GM12878 (cell line): ENCODE measurements around the gene WWOX. TPM values are rescaled to one million over a fixed set of nuclear protein-coding genes. Genes with fewer than 3 reads are reported as not detected.

ENCODE experiments used
- ATAC-seq: fragments of 200-7000 bp; cut with Tn5 transposase; 3 replicates; pipeline ENCODE4 v1.9.1; 2020; ENCODE audit warnings: mild to moderate bottlenecking, moderate library complexity
- BruUV-seq: library from RNA; stranded (reverse); fragments of 400-500 nt; replicated peaks from 2 replicates; lab custom pipeline; 2021; lab: Mats Ljungman, UMichigan
- CTCF ChIA-PET: fragments of 300-600 bp; sonication (Branson Sonifier 250); formaldehyde crosslinking; extraction: SDS; loops from one replicate; lab custom pipeline; 2021; ENCODE audit warnings: inconsistent platforms; lab: Yijun Ruan, JAX
- POLR2A ChIA-PET: fragments of 350-600 bp; formaldehyde crosslinking; extraction: SDS; loops from one replicate; lab custom pipeline; 2021; ENCODE audit warnings: inconsistent platforms; lab: Charles Lee
- RAD21 ChIA-PET: fragments of 300-600 bp; sonication (Branson Sonifier 250); formaldehyde crosslinking; loops from one replicate; lab custom pipeline; 2023; ENCODE audit warnings: antibody characterized with exemption; ENCODE audit not compliant: unreplicated experiment; lab: Charles Lee
- SMC1A ChIA-PET: fragments of 300-600 bp; sonication (Branson Sonifier 250); formaldehyde crosslinking; loops from one replicate; lab custom pipeline; 2023; ENCODE audit not compliant: unreplicated experiment, uncharacterized antibody; lab: Charles Lee
- DNase-seq: peaks from one replicate; pipeline ENCODE4 v3.0.0-alpha.2; 2011; ENCODE audit warnings: low read depth, low spot score
- FAIRE-seq: peaks from 3 replicates; lab custom pipeline; 2011; peaks lifted over from hg19 to GRCh38; lab: Jason Lieb, UNC
- H2AFZ ChIP-seq: 2 replicates; pipeline ENCODE4 v1.6.0; 2011; ENCODE audit warnings: low read depth, low read length, control low read depth; ENCODE audit not compliant: control insufficient read depth
- H3K27ac ChIP-seq: 2 replicates; pipeline ENCODE4 v1.5.1; 2011; ENCODE audit warnings: control low read depth; ENCODE audit not compliant: control insufficient read depth, insufficient read depth
- H3K27me3 ChIP-seq, 2 experiments: replicated peaks in 1 of 2; 2 replicates each; pipeline versions ENCODE4 v1.6.0 to v1.6.1; 2011; ENCODE audit warnings: low read length in 1 of 2; ENCODE audit not compliant: control insufficient read depth in 2 of 2, insufficient read depth in 2 of 2
- H3K36me3 ChIP-seq, 2 experiments: 2 replicates each; pipeline ENCODE4 v1.5.1; 2011; ENCODE audit warnings: low read length in 1 of 2; ENCODE audit not compliant: control insufficient read depth in 2 of 2, insufficient read depth in 2 of 2
- H3K4me1 ChIP-seq: 2 replicates; pipeline ENCODE4 v1.6.1; 2011; ENCODE audit warnings: mild to moderate bottlenecking, low read length, moderate library complexity, mixed read lengths; ENCODE audit not compliant: control insufficient read depth, insufficient read depth
- H3K4me2 ChIP-seq: 2 replicates; pipeline ENCODE4 v1.6.0; 2011; ENCODE audit warnings: control low read depth; ENCODE audit not compliant: control insufficient read depth, insufficient read depth
- H3K4me3 ChIP-seq: fragments of 200-600 bp; sonication (generic); 2 replicates; pipeline ENCODE4 v1.5.1; 2016
- H3K79me2 ChIP-seq: 2 replicates; pipeline ENCODE4 v1.6.0; 2011; ENCODE audit warnings: low read length; ENCODE audit not compliant: control insufficient read depth, insufficient read depth
- H3K9ac ChIP-seq: 2 replicates; pipeline ENCODE4 v1.8.0; 2011; ENCODE audit warnings: low read length, control low read depth, mixed read lengths; ENCODE audit not compliant: control insufficient read depth, insufficient read depth
- H3K9me3 ChIP-seq: replicated peaks from 3 replicates; pipeline ENCODE4 v1.5.1; 2011; ENCODE audit warnings: mild to moderate bottlenecking, low read length; ENCODE audit not compliant: control insufficient read depth, insufficient read depth
- H4K20me1 ChIP-seq: 2 replicates; pipeline ENCODE4 v1.6.0; 2011; ENCODE audit not compliant: control insufficient read depth, insufficient read depth
- BACH1 ChIP-seq: fragments of 450-650 bp; IDR thresholded peaks from 2 replicates; pipeline ENCODE4 v1.6.1; 2017; ENCODE audit warnings: mild to moderate bottlenecking, borderline replicate concordance
- KAT2A ChIP-seq: conservative IDR thresholded peaks from 2 replicates; pipeline ENCODE4 v1.6.1; 2011; ENCODE audit warnings: low read depth, low read length; ENCODE audit not compliant: control insufficient read depth
- MEF2A ChIP-seq: IDR thresholded peaks from 2 replicates; pipeline ENCODE4 v1.6.1; 2011; ENCODE audit warnings: low read depth, mild to moderate bottlenecking, low read length, moderate library complexity; ENCODE audit not compliant: insufficient read depth
- MYC ChIP-seq: IDR thresholded peaks from 2 replicates; pipeline ENCODE4 v1.6.1; 2011; ENCODE audit warnings: mild to moderate bottlenecking, low read length, moderate library complexity, inconsistent platforms; ENCODE audit not compliant: insufficient read depth, insufficient replicate concordance, insufficient read length, severe bottlenecking
- NR2C1 ChIP-seq: fragments of 450-650 bp; IDR thresholded peaks from 2 replicates; pipeline ENCODE4 v1.6.1; 2017; ENCODE audit warnings: antibody characterized with exemption, mild to moderate bottlenecking, moderate library complexity
- POU2F2 ChIP-seq: IDR thresholded peaks from 3 replicates; pipeline ENCODE4 v1.6.1; 2011; ENCODE audit warnings: low read depth, mild to moderate bottlenecking, low read length, borderline replicate concordance
- SIX5 ChIP-seq: IDR thresholded peaks from 2 replicates; pipeline ENCODE4 v1.6.1; 2011; ENCODE audit warnings: mild to moderate bottlenecking, low read depth, low read length, moderate library complexity; ENCODE audit not compliant: severe bottlenecking
- TCF3 ChIP-seq: IDR thresholded peaks from 2 replicates; pipeline ENCODE4 v1.6.1; 2012; ENCODE audit warnings: low read depth, mild to moderate bottlenecking, low read length, borderline replicate concordance; ENCODE audit not compliant: insufficient read depth
- TCF7 ChIP-seq: IDR thresholded peaks from 2 replicates; pipeline ENCODE4 v1.6.1; 2014; ENCODE audit warnings: antibody characterized with exemption, borderline replicate concordance
- ZNF622 ChIP-seq: fragments of 450-650 bp; IDR thresholded peaks from 2 replicates; pipeline ENCODE4 v1.6.1; 2017; ENCODE audit warnings: mild to moderate bottlenecking, inconsistent platforms
- WGBS: methylation state at CpG from one replicate; pipeline ENCODE4 v1.1.6; 2016; ENCODE audit warnings: low lambda C conversion rate; ENCODE audit not compliant: insufficient replicate concordance, insufficient coverage; ENCODE audit errors: missing lambda C conversion rate; 5-methylcytosine and 5-hydroxymethylcytosine counted together
- in situ Hi-C: fragments of 300-500 bp; cut with MboI; formaldehyde crosslinking; loops from 9 replicates; pipeline ENCODE4 v1.14.3; 2018; ENCODE audit warnings: mixed read lengths
- intact Hi-C: fragments of 100-400 bp; cut with micrococcal nuclease; formaldehyde crosslinking; loops from one replicate; pipeline ENCODE4 v1.14.2; 2022; ENCODE audit not compliant: unreplicated experiment
- polyA plus RNA-seq, 11 experiments: library from polyadenylated mRNA; depleted of rRNA in 4 of 11; unstranded in 6 of 11; stranded (reverse) in 5 of 11; fragments of >200 nt; fragmentation: Nextera tagmentation in 4 of 11; fragmentation: Illumina TruSeq in 1 of 11; extraction: Ambion mirVana in 4 of 11; extraction: Trizol in 1 of 11; gene quantifications; 1 replicate in 1 of 11; 2 replicates in 10 of 11; pipeline versions ENCODE4 v1.2.1 to v1.2.3, GENCODE V29; 2011 to 2016; ENCODE audit warnings: inconsistent platforms in 2 of 11, missing spikeins in 2 of 11, low read depth in 1 of 11
- total RNA-seq, 4 experiments: library from RNA; depleted of rRNA in 3 of 4; stranded (reverse); fragments of >200 nt in 3 of 4; fragmentation: Illumina TruSeq in 1 of 4; extraction: Trizol in 1 of 4; gene quantifications; 2 replicates each; pipeline versions ENCODE4 v1.2.1 to v1.2.3, GENCODE V29; 2013 to 2021
- TF ChIP-seq, protein P1 (sequence below): fragments of 450-650 bp; IDR thresholded peaks from 2 replicates; pipeline ENCODE4 v1.6.1; 2017; ENCODE audit warnings: low read depth, mild to moderate bottlenecking, moderate library complexity
- TF ChIP-seq, protein P2 (sequence below): fragments of 450-650 bp; IDR thresholded peaks from 2 replicates; pipeline ENCODE4 v1.6.1; 2017; ENCODE audit warnings: mild to moderate bottlenecking, moderate library complexity

Gene WWOX
- total and polyA plus RNA-seq, 10 of the 15 experiments (the other 5 are each of a cell fraction or from before 2014, with no cell fraction given), result 2.8 to 24.4 (median 17.8) TPM

DNA sequence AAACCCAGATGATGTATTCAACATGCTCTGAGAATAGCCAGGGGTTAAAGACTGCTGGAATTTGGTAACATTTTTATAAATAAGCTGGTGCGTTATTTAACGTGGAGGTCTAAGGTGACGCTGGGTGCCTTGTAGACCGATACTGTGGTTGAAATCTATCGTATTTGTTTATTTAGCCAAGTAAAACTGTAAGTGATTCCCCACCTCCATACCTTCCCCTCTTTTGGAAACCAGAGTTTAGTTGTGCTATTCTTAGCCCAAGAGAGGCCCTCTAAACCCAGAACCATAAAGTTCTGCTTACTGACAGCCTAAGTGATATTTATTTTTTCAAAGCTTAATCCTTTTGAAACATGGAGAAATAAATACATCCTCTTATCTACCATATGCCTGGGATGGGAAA lies 744.5 kb downstream of the WWOX start:
- TF ChIP-seq, protein P1, sequence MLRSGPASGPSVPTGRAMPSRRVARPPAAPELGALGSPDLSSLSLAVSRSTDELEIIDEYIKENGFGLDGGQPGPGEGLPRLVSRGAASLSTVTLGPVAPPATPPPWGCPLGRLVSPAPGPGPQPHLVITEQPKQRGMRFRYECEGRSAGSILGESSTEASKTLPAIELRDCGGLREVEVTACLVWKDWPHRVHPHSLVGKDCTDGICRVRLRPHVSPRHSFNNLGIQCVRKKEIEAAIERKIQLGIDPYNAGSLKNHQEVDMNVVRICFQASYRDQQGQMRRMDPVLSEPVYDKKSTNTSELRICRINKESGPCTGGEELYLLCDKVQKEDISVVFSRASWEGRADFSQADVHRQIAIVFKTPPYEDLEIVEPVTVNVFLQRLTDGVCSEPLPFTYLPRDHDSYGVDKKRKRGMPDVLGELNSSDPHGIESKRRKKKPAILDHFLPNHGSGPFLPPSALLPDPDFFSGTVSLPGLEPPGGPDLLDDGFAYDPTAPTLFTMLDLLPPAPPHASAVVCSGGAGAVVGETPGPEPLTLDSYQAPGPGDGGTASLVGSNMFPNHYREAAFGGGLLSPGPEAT, result no peak
- TF ChIP-seq SIX5, result no peak
- no peak for TF ChIP-seq ZNF622
- TF ChIP-seq BACH1, result no peak
- SMC1A ChIA-PET, result no interaction called here
- no peaks in the 10 kb centered on the region for H3K9me3 ChIP-seq
- RAD21 ChIA-PET, result no interaction called here
- no peak overlapping the region for H2AFZ ChIP-seq
- H3K4me1 ChIP-seq, result no peaks in the 10 kb centered on the region
- in situ Hi-C loops (no loop called here), intact Hi-C loops (no loop called here)
- ATAC-seq, result no peak
- no TSS peak for BruUV-seq
- 74% methylated on average over 5 of the region's 5 CpGs for WGBS
- no peaks in the 10 kb centered on the region for H4K20me1 ChIP-seq
- no peak overlapping the region for H3K9ac ChIP-seq
- FAIRE-seq, result no peak
- no peak for DNase-seq
- no peaks in the 10 kb centered on the region for H3K79me2 ChIP-seq
- POLR2A ChIA-PET, result no interaction called here
- CTCF ChIA-PET, result no interaction called here
- no peak overlapping the region for H3K4me2 ChIP-seq
- no peak overlapping the region for H3K27ac ChIP-seq
- no peak overlapping the region for H3K4me3 ChIP-seq
- H3K36me3 ChIP-seq, result no peaks in the 10 kb centered on the region
- H3K27me3 ChIP-seq, result no peaks in the 10 kb centered on the region

DNA sequence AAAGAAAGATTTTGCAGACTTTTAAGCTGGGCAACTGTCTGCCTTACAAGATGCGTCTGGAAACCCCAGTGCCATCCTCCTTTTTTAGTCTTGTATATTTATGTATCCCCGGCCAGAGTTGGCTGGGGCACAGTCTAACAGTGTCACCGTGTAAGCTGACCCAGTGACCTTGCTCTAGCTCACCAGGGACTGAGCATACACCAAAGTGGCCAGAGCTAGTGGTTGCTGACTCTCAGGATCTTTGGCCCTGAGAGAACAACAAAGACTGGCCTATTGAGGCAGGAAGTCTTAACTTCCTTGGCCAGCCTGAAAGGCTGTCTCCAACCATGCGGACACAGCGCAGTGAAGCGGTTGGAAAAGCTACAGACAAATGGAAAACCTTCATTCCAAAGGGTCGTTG lies 745.2 kb downstream of the WWOX start:
- ChIA-PET CTCF (no interaction called here), POLR2A (no interaction called here), RAD21 (no interaction called here), SMC1A (no interaction called here)
- Histone ChIP-seq H3K4me2 (no peak overlapping the region), H3K79me2 (no peaks in the 10 kb centered on the region), H4K20me1 (no peaks in the 10 kb centered on the region), H2AFZ (no peak overlapping the region), H3K27me3 (no peaks in the 10 kb centered on the region), H3K27ac (no peak overlapping the region), H3K4me1 (no peaks in the 10 kb centered on the region), H3K9ac (no peak overlapping the region), H3K36me3 (no peaks in the 10 kb centered on the region), H3K4me3 (no peak overlapping the region), H3K9me3 (no peaks in the 10 kb centered on the region)
- BruUV-seq, result no TSS peak
- intact Hi-C loops (no loop called here), in situ Hi-C loops (no loop called here)
- DNase-seq (no peak), FAIRE-seq (no peak), ATAC-seq (no peak)
- WGBS, result 36% methylated on average over 7 of the region's 7 CpGs
- TF ChIP-seq, protein P2, sequence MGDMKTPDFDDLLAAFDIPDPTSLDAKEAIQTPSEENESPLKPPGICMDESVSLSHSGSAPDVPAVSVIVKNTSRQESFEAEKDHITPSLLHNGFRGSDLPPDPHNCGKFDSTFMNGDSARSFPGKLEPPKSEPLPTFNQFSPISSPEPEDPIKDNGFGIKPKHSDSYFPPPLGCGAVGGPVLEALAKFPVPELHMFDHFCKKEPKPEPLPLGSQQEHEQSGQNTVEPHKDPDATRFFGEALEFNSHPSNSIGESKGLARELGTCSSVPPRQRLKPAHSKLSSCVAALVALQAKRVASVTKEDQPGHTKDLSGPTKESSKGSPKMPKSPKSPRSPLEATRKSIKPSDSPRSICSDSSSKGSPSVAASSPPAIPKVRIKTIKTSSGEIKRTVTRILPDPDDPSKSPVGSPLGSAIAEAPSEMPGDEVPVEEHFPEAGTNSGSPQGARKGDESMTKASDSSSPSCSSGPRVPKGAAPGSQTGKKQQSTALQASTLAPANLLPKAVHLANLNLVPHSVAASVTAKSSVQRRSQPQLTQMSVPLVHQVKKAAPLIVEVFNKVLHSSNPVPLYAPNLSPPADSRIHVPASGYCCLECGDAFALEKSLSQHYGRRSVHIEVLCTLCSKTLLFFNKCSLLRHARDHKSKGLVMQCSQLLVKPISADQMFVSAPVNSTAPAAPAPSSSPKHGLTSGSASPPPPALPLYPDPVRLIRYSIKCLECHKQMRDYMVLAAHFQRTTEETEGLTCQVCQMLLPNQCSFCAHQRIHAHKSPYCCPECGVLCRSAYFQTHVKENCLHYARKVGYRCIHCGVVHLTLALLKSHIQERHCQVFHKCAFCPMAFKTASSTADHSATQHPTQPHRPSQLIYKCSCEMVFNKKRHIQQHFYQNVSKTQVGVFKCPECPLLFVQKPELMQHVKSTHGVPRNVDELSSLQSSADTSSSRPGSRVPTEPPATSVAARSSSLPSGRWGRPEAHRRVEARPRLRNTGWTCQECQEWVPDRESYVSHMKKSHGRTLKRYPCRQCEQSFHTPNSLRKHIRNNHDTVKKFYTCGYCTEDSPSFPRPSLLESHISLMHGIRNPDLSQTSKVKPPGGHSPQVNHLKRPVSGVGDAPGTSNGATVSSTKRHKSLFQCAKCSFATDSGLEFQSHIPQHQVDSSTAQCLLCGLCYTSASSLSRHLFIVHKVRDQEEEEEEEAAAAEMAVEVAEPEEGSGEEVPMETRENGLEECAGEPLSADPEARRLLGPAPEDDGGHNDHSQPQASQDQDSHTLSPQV, result no peak
- TF ChIP-seq NR2C1 (no peak), MEF2A (no peak), TCF7 (no peak), MYC (no peak), POU2F2 (no peak), TCF3 (no peak), KAT2A (no peak)
